K562 (cell line): ENCODE data around the gene FITM1. TPM values are rescaled to one million over a fixed set of nuclear protein-coding genes. Genes with fewer than 3 reads are reported as not detected.

Experiments used
- HDAC8 ChIP-seq: fragments of 450-650 bp; IDR thresholded peaks from 2 replicates; pipeline ENCODE4 v1.6.1; 2016; ENCODE audit warnings: mild to moderate bottlenecking, missing genetic modification characterization, moderate library complexity, missing compliant biosample characterization
- MAZ ChIP-seq, 2 experiments: fragments of 450-650 bp in 1 of 2; sonication (generic) in 1 of 2; formaldehyde crosslinking; IDR thresholded peaks in 1 of 2; conservative IDR thresholded peaks in 1 of 2; 2 replicates each; pipeline versions ENCODE4 v1.4.0 to v1.5.0; 2020; ENCODE audit warnings: mild to moderate bottlenecking in 1 of 2, missing genetic modification reagents in 1 of 2
- MXI1 ChIP-seq: IDR thresholded peaks from 2 replicates; pipeline ENCODE4 v1.6.1; 2011; ENCODE audit warnings: low read depth, mild to moderate bottlenecking, improper control_type of control experiment, low read length
- NBN ChIP-seq: fragments of 450-650 bp; IDR thresholded peaks from 2 replicates; pipeline ENCODE4 v1.6.1; 2016; ENCODE audit warnings: low read depth, mild to moderate bottlenecking
- RNF2 ChIP-seq: sonication (generic); IDR thresholded peaks from 2 replicates; pipeline ENCODE4 v1.6.1; 2016
- SP1 ChIP-seq: sonication (generic); formaldehyde crosslinking; IDR thresholded peaks from 2 replicates; pipeline ENCODE4 v1.8.1; 2022; ENCODE audit warnings: mild to moderate bottlenecking, missing genetic modification reagents
- THRAP3 ChIP-seq: fragments of 450-650 bp; IDR thresholded peaks from 2 replicates; pipeline ENCODE4 v1.6.1; 2016; ENCODE audit warnings: mild to moderate bottlenecking, inconsistent platforms, borderline replicate concordance
- YY1 ChIP-seq, 3 experiments: IDR thresholded peaks; 2 replicates each; pipeline ENCODE4 v1.6.1; 2011; ENCODE audit warnings: low read length in 2 of 3, mild to moderate bottlenecking in 2 of 3, moderate library complexity in 2 of 3, borderline replicate concordance in 1 of 3, control low read depth in 1 of 3, low read depth in 1 of 3; ENCODE audit not compliant: insufficient read depth in 3 of 3, insufficient replicate concordance in 2 of 3, control insufficient read depth in 1 of 3, insufficient read length in 1 of 3; ENCODE audit errors: extremely low read depth in 1 of 3
- ZBTB7A ChIP-seq: IDR thresholded peaks from 2 replicates; pipeline ENCODE4 v1.6.1; 2011; ENCODE audit warnings: low read depth, mild to moderate bottlenecking, low read length, moderate library complexity, borderline replicate concordance; ENCODE audit not compliant: control insufficient read depth
- polyA plus RNA-seq, 8 experiments: library from polyadenylated mRNA; depleted of rRNA in 4 of 8; stranded (reverse) in 5 of 8; unstranded in 3 of 8; fragments of >200 nt; fragmentation: Nextera tagmentation in 2 of 8; fragmentation: Illumina TruSeq in 1 of 8; extraction: Ambion mirVana in 2 of 8; extraction: Trizol in 1 of 8; gene quantifications; 2 replicates each; pipeline versions ENCODE4 v1.2.1 to v1.2.3, GENCODE V29; 2011 to 2014; ENCODE audit warnings: inconsistent platforms in 1 of 8, missing spikeins in 1 of 8
- total RNA-seq, 7 experiments: library from RNA; depleted of rRNA in 6 of 7; stranded (reverse); fragments of >200 nt in 6 of 7; fragmentation: Illumina TruSeq in 2 of 7; extraction: Trizol in 2 of 7; gene quantifications; 2 replicates each; pipeline versions ENCODE4 v1.2.1 to v1.2.3, GENCODE V29; 2011 to 2021; ENCODE audit warnings: low replicate concordance in 1 of 7
- TF ChIP-seq, protein P1 (sequence below): fragments of 450-650 bp; IDR thresholded peaks from 2 replicates; pipeline ENCODE4 v1.6.1; 2016; ENCODE audit warnings: borderline replicate concordance
- TF ChIP-seq, protein P2 (sequence below): sonication (generic); formaldehyde crosslinking; IDR thresholded peaks from 2 replicates; pipeline ENCODE4 v1.8.1; 2023; ENCODE audit warnings: missing genetic modification reagents, mild to moderate bottlenecking, borderline replicate concordance
- TF ChIP-seq, protein P3 (sequence below): sonication (generic); formaldehyde crosslinking; IDR thresholded peaks from 2 replicates; pipeline ENCODE4 v1.9.0; 2022; ENCODE audit warnings: mild to moderate bottlenecking, missing genetic modification reagents
- TF ChIP-seq, protein P4 (sequence below): fragments of 200-800 bp; sonication (Bioruptor generic); IDR thresholded peaks from 2 replicates; pipeline ENCODE4 v1.6.1; 2017; ENCODE audit warnings: missing genetic modification characterization, missing compliant biosample characterization

FITM1 gene
- total and polyA plus RNA-seq, 9 of the 15 experiments (the other 6 are each of a cell fraction or from before 2014, with no cell fraction given), result 0.09 to 0.20 TPM; not detected in 7

DNA sequence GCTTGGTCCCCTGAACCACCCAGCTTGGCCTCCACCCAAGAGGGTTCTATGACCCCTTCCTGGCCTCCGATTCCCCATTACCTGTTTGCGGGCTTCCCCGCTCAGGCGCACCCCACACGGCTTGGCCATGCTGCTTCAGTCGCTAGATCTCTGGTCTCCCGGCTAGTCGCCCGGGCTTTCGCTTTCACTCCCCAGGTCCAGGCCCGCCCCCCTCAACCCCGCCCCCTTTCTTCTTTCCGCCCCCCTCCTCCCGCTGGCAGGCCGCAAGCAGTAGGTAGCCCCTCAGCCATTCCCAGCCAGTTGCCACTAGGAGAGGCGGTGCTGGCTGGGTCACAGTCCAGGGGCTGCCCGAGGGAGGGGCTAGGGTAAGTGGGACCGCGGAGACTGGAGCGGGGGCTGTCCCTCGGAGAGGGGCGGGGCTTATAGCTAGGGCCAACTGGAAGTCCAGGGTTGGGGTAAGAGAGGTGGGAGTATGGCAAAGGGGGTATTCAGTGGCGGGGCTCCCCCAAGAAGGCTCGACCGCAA, 16.1 kb downstream of the FITM1 start, which contains the start of gene PSME2 (continued):
- TF ChIP-seq NBN (0 out of 2 replicates have a peak, but pooled peaks have one; percentile 50), MAZ (CRISPR knock-in tag; conservative IDR thresholded peaks at IDR 0.05 in 1 of 2, IDR thresholded peaks at IDR 0.05 in 1 of 2) (peak; percentile 52 to 84; a peak in 2 of 4 replicates), MXI1 (peak; percentile 43; the same call in 1 of the 2 replicates), YY1 (IDR thresholded peaks at IDR 0.05; ENCODE audit: borderline replicate concordance in 1 of 3, control insufficient read depth in 1 of 3, extremely low read depth in 1 of 3, insufficient read depth in 3 of 3, insufficient read length in 1 of 3, insufficient replicate concordance in 2 of 3, low read depth in 1 of 3, low read length in 2 of 3) (peak in 1 of 3 experiments; percentile 46), SP1 (CRISPR knock-in tag) (peak; percentile 41; the same call in 1 of the 2 replicates), HDAC8 (tag) (no peak), ZBTB7A (peak; percentile 86), THRAP3 (no peak), RNF2 (no peak)
- TF ChIP-seq, protein P1, sequence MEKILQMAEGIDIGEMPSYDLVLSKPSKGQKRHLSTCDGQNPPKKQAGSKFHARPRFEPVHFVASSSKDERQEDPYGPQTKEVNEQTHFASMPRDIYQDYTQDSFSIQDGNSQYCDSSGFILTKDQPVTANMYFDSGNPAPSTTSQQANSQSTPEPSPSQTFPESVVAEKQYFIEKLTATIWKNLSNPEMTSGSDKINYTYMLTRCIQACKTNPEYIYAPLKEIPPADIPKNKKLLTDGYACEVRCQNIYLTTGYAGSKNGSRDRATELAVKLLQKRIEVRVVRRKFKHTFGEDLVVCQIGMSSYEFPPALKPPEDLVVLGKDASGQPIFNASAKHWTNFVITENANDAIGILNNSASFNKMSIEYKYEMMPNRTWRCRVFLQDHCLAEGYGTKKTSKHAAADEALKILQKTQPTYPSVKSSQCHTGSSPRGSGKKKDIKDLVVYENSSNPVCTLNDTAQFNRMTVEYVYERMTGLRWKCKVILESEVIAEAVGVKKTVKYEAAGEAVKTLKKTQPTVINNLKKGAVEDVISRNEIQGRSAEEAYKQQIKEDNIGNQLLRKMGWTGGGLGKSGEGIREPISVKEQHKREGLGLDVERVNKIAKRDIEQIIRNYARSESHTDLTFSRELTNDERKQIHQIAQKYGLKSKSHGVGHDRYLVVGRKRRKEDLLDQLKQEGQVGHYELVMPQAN, result peak; percentile 79; the same call in 1 of the 2 replicates
- TF ChIP-seq, protein P2, sequence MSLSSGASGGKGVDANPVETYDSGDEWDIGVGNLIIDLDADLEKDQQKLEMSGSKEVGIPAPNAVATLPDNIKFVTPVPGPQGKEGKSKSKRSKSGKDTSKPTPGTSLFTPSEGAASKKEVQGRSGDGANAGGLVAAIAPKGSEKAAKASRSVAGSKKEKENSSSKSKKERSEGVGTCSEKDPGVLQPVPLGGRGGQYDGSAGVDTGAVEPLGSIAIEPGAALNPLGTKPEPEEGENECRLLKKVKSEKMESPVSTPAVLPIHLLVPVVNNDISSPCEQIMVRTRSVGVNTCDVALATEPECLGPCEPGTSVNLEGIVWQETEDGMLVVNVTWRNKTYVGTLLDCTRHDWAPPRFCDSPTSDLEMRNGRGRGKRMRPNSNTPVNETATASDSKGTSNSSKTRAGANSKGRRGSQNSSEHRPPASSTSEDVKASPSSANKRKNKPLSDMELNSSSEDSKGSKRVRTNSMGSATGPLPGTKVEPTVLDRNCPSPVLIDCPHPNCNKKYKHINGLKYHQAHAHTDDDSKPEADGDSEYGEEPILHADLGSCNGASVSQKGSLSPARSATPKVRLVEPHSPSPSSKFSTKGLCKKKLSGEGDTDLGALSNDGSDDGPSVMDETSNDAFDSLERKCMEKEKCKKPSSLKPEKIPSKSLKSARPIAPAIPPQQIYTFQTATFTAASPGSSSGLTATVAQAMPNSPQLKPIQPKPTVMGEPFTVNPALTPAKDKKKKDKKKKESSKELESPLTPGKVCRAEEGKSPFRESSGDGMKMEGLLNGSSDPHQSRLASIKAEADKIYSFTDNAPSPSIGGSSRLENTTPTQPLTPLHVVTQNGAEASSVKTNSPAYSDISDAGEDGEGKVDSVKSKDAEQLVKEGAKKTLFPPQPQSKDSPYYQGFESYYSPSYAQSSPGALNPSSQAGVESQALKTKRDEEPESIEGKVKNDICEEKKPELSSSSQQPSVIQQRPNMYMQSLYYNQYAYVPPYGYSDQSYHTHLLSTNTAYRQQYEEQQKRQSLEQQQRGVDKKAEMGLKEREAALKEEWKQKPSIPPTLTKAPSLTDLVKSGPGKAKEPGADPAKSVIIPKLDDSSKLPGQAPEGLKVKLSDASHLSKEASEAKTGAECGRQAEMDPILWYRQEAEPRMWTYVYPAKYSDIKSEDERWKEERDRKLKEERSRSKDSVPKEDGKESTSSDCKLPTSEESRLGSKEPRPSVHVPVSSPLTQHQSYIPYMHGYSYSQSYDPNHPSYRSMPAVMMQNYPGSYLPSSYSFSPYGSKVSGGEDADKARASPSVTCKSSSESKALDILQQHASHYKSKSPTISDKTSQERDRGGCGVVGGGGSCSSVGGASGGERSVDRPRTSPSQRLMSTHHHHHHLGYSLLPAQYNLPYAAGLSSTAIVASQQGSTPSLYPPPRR (CRISPR knock-in tag), result no peak
- TF ChIP-seq, protein P3, sequence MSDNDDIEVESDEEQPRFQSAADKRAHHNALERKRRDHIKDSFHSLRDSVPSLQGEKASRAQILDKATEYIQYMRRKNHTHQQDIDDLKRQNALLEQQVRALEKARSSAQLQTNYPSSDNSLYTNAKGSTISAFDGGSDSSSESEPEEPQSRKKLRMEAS, result peak; percentile 35; the same call in 1 of the 2 replicates
- TF ChIP-seq, protein P4, sequence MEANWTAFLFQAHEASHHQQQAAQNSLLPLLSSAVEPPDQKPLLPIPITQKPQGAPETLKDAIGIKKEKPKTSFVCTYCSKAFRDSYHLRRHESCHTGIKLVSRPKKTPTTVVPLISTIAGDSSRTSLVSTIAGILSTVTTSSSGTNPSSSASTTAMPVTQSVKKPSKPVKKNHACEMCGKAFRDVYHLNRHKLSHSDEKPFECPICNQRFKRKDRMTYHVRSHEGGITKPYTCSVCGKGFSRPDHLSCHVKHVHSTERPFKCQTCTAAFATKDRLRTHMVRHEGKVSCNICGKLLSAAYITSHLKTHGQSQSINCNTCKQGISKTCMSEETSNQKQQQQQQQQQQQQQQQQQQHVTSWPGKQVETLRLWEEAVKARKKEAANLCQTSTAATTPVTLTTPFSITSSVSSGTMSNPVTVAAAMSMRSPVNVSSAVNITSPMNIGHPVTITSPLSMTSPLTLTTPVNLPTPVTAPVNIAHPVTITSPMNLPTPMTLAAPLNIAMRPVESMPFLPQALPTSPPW (CRISPR knock-in tag), result peak; percentile 87
